Activated CD4-positive, alpha-beta T cell treated with anti-CD3 and anti-CD28 coated beads for 4 hours (primary cell): ENCODE results near the gene SYT12.
A peak's percentile ranks its signal among the peaks of the same experiment; 100 is the strongest.
"Not testable (repeated sequence)": the region's sequence is repeated elsewhere in the genome, so short reads cannot be mapped to it uniquely, and the experiment has no call there.

Experiments used
- DNase-seq, 2 donors: peaks; one replicate each; pipeline ENCODE4 v3.0.0-alpha.2; 2020

SYT12 gene, protein sequence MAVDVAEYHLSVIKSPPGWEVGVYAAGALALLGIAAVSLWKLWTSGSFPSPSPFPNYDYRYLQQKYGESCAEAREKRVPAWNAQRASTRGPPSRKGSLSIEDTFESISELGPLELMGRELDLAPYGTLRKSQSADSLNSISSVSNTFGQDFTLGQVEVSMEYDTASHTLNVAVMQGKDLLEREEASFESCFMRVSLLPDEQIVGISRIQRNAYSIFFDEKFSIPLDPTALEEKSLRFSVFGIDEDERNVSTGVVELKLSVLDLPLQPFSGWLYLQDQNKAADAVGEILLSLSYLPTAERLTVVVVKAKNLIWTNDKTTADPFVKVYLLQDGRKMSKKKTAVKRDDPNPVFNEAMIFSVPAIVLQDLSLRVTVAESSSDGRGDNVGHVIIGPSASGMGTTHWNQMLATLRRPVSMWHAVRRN

DNA sequence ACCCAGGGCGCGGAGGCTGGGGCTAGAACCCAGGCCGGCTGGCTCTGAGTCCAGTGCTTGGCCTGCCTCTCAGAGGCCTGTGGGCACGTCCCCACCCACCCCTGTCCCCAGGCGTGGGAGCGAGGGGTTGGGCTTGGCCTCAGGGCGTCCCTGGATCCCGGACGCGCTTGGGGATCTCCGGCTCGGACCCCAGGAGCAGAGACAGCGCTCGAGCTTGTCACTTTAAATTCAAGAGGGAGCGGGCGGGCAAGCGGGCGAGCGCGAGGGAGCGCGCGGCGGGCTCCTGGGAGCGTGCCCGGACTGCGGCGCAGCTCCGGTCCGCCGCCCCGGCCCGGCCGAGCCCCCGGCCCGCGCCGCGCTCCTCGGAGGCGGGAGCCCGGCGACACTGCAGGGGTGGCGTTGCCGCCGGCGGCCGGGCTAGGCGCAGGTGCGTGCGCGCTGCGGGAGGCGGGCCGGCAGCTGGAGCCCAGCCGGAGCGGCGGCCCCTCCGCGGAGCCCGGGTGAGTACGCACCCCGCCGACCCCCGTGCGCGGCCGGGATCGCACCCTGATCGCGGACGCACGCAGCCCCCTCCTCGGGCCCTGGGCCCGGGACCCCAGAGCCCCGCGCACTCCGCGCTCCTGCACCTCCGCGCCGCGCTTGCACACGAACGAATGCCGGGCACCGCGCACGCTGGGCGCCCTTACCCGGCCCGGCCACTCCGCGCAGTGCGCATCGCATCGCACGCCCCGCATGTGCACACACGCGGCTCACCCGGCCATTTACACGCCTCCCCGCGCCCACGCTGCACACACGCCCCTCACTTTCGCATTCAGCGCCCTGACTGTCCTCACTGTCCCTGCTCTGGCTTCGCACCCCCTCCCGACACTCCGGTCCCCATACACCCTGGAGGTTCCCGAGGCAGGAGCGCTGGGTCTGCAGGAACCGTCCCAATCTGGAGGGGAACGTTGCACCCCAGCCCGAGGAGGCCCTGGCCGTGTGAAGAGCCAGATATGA is at the start of gene SYT12:
Gene SYT12, plus strand, starts transcription at position 174 of the 996 bp plus-strand sequence. CDS start 7,011 bp downstream, outside the sequence.
- DNase-seq: peak; percentile 9 to 16

DNA sequence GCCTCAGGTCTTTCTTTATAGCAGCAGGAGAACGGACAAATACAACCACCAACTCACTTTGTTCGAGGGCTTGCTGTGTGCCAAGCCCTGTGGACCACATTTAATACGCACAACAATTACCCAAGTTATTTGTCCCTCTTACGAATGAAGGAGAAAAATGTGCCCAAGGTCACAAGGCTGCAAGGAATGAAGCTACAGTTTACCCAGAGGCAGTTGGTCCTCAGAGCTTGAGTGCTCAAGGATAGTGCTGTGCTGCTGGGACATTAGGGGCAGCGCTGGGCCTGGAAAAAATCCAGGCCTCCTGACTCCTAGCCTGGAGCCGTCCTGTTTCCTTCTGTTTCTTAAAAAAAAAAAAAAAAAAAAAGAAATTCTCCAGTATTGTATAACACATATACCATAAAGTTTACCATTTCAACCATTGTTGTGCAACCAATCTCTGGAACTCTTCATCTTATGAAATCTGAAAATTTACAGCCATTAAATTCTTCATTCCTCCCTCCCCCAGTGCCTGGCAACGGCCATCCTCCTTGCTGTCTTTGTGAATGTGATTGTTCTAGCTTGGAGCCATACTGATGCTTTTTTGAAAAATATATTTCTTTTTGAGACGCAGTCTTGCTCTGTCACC is 48.9 kb upstream of the SYT12 start:
- no peak for DNase-seq

DNA sequence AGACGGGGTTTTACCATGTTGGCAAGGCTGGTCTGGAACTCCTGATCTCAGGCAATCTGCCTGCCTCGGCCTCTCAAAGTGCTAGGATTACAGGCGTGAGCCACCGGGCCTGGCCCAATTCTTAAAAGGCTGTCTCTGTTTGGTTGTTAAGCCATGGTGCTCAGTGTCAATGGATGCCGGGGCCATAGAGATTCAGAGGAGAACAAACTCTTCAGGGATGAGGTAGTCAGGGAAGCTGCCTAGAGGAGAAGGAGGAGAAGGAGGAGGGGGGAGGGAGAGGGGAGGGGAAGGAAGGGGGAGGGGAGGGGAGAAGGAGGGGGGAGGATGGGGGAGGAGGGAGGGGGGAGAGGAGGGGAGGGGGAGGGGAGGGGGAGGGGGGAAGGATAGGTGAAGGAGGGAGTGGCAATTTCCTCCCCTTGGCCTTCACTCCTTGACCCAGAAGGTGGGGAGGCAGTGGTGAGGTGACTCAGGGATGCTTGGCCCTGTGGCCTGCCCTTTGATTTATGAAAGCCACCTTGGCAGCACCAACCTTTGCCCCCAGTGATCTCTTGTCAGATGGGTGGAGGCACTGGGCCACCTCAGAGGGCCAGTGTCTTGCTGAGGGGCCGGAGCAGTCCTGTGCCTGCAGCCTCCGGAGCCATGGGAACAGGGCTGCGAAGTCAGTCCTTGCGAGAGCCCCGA is 48.1 kb upstream of the SYT12 start, which contains the start of gene C11orf86:
Gene C11orf86, plus strand, starts transcription at position 581 of the 681 bp plus-strand sequence. Its CDS starts 59 bp downstream, at position 640.
- no peak for DNase-seq

DNA sequence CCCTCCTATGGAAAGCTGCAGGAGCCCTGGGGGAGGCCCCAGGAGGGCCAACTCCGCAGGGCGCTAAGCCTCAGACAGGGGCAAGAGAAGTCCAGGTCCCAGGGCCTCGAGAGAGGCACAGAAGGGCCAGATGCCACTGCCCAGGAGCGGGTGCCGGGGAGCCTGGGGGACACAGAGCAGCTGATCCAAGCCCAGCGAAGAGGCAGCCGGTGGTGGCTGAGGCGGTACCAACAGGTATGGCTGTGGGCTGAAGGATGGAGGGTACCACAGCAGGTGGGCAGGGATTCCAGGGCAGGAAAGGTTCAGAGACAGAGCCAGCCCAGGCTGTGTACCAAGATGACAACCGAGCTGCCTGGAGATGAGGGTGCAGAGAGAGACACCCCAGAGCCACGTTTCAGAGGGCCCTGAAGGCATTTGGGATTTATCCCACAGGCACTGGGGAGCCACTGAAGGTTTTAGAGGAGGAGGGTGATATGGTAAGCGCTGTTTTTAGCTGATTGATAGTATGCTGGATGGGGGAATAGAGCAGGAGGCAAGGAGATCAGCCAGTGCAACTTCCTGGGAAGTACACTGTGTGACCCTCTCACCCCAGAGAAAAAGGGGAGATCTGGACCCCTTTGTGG is 47.4 kb upstream of the SYT12 start:
- DNase-seq: no peak

DNA sequence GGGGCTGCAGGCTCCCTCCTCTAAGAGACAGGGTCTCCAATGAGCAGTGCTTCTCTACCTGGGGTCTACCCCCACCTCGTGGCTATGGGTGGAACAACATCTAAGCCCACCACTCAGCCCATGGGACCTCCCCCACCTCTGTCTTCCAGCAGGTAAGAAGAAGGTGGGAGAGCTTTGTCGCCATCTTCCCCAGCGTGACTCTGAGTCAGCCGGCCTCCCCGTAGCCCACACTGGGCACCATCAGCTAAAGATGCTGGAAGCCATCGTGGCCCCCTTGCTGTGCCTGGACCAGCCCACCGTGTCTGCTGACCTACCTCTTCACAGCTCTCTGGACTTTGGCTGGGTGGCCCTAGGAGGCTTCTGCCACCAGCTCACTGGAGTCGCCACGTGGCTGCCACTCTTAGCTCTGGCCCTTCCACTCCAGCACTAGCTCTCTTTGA is 46.9 kb upstream of the SYT12 start:
- DNase-seq: peak in 1 of 2 donors; percentile 25

DNA sequence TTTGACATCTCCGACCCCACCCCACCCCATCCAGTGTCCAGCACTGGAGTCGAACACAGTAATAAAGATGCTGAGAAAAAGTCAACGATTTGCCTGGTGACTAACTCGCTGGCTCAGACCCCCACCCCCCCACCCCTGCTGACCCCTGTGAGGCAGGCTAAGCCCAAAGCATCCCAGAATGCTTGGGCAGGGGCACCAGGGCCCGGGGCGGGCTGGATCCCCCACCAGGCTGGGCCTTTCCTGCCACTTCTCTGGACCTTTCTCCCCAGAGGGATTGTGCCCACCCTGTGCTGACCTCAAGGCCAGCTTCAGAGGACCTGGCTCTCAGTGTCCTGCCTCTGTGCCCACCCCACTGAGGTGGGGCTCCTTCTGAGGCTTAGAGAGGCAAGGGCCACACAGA is 46.0 kb upstream of the SYT12 start:
- no peak for DNase-seq

DNA sequence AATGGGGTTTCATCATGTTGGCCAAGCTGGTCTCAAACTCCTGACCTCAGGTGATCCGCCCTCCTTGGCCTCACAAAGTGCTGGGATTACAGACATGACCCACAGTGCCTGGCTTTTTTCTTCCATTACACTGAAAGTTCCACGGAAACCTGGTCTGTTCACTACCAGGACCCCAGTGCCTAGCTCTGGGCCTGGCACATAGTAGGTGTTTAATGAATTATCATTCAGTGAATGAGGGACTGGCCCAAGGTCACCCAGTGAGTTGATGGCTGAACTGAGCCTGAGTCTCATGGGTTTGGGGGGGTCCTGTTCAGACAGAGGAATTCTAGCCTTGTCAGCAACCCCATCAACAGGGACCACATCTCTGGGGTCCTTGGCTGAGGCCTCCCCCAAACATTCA is 44.7 kb upstream of the SYT12 start:
- DNase-seq: no peak

DNA sequence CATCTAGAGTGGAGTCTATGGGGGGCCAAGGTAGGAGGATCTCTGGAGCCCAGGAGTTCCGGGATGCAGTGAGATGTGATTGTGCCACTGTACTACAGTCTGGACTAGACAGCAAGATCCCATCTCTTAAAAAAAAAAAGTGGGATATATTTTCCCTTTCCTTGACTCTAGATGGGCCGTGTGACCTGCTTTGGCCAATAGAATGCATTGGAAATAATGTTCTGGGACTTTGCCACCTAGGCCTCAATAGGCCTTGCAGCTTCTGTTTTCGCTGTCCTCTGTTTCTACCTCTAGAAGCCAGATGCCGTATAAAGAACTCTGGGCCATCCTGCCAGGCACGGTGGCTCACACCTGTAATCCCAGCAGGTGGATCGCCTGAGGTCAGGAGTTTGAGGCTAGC is 44.2 kb upstream of the SYT12 start:
- no peak for DNase-seq

DNA sequence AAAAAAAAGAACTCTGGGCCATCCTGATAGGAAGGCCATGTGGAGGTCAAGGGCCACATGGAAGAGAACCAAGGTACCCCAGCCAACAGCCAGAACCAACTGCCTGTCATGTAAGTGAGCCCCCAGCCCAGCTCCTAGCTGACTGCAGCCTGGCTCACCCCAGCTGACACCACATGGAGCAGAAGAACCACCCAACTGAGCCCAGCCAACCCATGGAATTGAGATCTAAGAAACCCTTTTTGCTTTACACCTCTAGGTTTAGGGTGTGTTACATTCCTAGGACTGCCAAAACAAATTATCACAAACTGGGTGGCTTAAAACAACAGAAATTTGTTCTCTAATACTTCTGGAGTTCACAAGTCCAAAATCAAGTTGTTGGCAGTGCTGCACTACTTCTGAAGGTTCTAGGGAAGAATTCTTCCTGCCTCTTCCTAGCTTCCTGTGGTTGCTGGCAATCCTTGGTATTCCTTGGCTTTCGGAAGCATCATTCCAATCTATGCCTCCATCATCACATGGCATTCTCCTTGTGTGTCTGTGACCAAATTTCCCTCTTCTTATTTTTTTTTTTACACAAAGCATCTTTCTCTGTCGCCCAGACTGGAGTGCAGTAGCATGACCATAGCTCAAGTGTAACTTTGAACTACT is 43.5 kb upstream of the SYT12 start:
- no peak for DNase-seq

DNA sequence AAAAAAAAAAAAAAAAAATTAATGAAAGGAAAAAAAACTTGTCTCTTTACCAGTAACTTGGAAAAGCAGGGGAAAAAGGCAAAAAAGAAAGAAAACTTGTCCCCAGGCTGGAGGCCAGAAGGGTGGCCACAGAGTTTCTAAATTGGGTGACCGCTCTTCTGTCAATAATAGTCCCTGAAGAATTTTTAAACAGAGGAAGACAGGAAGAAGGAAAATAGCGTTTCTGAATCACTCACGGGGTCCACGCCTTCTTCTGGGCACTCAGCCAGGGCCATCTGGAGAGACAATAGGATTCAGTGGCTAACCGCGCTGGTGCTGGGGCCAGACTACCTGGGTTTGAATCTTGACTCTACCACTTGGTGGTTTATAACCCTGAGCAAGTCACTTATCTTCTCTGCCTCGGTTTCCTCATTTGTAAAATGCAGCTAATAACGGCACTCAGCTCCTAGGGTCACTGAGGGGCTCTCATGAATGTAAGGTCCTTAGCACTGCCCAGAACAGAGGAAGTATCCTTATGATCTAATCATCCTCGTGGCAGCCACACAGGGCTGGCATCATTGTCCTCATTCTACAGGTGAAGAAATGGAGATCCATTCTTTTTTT is 40.9 kb upstream of the SYT12 start:
- no peak for DNase-seq

DNA sequence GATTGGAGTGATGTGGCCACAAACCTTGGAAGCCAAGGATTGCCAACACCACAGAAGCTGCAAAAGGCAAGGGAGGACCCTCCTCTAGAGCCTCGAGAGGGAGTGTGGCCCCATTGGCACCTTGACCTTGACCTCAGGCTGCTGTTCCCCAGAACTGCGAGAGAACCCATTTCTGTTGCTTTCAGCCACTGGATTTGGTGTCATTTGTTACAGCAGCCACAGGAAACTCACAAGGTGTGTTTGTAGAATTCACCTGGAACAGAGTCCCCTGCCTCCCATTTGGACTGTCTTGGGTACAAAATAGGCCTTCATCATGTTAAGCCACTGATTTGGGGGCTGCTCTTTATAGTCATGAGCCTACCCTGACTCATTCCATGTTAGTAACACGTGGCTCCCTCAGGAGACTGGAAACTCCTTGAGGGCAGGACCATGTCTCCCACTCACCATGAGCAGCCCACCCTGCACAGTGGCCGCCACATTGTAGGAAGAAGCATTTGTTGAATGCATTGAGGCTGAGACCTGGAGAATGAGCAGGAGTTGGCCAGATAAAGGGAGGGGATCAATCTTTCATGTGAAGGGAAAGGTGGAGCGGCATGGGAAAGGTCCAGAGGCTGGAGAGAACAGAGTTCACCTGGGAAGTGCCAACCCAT is 39.5 kb upstream of the SYT12 start:
- DNase-seq: no peak

DNA sequence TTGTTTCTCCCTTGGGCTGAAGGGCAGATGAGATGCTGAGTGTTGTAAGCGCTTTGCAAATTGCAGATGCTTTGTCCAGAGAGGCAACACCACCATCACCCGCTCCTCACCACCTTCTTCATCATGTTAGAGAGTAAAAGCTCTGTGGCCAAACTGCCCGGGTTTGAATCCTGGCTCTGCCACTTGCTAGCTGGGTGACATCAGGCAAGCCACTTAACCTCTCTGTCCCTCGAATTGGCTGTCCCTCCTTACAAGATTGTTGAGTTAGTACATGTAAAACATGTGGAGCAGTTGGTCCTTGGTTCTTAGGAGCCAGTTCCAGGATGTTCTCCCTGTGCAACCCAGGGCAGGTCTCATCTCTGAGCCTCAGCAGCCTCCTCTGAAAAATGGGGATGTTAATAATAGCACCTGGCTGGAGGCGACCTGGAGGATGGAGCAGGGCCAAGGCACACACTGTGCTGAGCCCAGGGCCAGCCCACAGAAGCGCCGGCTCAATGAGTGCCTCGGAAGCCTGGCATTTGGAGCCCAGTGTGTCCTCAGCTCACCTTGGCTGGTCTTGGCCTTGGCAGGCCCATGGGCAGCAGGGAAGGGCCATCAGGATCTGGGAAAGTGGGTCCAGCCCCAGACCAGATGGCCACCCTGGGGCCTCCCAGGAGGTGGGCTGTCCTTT is 37.3 kb upstream of the SYT12 start:
- no peak for DNase-seq

DNA sequence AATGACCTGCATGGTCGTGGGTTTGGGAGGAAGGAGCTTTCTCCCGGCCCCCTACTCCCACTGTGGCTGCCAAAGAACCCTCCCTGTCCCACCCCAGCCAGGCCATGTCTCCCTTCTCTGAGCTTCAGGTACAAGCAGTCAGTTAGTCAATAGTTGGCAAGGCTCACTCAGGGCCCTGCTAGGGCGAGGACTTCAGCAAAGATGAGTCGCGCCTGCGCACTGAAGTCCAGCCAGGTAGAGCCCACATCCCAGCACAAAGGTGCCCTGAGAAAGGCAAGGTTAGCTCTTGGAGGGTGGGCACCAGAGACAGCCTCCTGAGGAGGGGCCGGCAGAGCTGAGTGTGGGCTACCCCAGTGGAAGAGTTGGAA is 36.8 kb upstream of the SYT12 start:
- DNase-seq: no peak

DNA sequence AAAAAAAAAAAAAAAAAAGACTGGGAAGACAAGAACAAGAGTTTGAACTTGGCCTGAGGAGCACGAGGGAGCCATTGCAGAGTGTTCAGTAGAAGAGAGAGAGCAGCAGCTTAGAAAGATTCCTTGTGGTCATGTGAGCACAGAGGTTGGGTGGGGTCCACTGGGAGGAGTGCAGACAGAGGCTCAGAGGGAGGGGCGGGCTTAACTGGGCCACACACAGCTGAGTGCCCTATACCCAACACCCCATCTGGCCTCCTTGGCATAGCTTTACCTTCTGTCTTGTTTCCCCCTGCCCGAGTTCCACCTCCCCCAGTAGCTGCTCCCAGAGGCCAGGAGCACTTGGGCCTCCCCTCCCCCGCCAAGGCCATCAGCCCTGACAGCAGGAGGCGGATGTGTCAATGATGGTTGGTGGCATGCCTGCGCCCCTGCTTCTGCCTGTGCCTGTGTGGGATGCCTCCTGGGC is 35.7 kb upstream of the SYT12 start:
- no peak for DNase-seq

DNA sequence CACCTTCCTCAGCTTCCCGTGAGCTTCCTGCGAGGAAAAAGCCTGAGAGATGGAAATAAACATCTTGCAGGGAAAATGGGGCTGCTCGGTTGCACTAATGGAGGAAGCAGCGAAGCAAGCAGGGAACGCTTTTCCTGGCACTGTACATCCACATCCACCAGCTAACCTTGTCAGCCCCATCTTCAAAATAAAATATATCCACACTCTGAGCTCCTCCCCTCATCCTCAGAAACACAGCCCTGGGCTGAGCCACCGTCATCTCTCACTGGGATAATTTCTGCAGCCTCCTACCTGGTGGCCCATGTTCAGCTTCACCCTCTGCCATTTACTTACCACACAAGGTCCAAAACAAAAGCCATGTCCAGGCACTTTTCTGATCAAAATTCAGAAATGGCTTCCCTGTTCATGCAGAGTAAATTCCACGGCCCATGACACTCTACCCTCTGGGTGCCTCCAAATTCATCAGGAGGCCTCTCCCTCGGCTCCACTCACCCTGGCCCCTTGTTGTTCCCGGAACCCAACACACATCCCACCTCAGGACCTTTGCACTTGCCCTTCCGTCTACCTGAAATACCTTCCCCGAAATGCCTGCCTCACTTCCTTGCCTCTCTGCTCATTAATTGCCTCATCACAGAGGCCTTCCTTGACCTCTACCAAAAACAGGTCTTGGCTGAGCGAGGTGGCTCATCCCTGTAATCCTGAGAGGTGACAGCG is 34.9 kb upstream of the SYT12 start:
- DNase-seq: no peak

DNA sequence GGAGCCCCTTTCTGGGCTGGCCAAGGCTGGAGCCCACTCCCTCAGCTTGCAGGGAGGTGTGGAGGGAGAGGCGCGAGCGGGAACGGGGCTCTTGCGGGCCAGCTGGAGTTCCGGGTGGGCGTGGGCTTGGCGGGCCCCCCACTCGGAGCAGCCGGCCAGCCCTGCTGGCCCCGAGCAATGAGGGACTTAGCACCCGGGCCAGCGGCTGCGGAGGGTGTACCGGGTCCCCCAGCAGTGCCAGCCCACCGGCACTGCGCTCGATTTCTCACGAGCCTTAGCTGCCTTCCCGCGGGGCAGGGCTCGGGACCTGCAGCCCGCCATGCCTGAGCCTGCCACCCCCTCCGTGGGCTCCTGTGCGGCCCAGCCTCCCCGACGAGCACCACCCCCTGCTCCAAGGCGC is 34.2 kb upstream of the SYT12 start:
- DNase-seq: not testable (repeated sequence)

DNA sequence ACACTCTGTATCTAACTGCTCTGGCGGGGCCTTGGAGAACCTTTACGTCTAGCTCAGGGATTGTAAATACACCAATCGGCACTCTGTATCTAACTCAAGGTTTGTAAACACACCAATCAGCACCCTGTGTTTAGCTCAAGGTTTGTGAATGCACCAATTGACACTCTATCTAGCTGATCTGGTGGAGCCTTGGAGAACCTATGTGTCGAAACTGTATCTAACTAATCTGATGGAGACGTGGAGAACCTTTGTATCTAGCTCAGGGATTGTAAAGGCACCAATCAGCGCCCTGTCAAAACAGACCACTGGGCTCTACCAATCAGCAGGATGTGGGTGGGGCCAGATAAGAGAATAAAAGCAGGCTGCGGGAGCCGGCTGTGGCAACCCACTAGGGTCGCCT is 33.6 kb upstream of the SYT12 start:
- DNase-seq: not testable (repeated sequence)

DNA sequence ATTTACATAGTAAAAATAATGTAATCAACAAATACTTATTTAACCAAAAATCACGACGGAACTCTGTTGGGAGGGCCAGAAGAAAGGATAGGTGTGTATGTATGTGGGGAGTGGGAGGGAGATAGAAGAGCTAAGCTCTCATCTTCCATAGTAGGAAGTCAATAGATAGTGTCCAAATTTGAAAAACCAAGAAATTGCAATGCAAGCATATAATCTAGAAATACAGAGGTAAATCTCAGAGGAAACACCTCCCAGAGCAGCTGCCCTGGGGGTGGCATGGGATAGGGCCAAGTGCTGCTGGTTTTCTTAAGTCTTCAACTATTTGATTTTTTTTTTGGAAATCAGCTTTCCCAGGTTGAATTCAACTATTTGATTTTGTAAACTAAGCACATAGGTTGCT is 30.9 kb upstream of the SYT12 start:
- no peak for DNase-seq
